GM19372 (cell line): ENCODE measurements around the gene GPATCH1.

Experiments
- ATAC-seq: cut with Tn5 transposase; IDR thresholded peaks from one replicate; pipeline ENCODE4 v1.9.1; 2021; ENCODE audit warnings: mild to moderate bottlenecking, low read depth, moderate library complexity; ENCODE audit not compliant: unreplicated experiment

GPATCH1 gene

GRCh38 chr19:33062902-33063301, 18.1 kb upstream of the GPATCH1 start:
- ATAC-seq = no peak

GRCh38 chr19:33063356-33063752, 17.6 kb upstream of the GPATCH1 start:
- ATAC-seq = no peak

GRCh38 chr19:33063753-33064457, 17.1 kb upstream of the GPATCH1 start:
- ATAC-seq = no peak

GRCh38 chr19:33064458-33064791, 16.6 kb upstream of the GPATCH1 start:
- peak; percentile 57 for ATAC-seq

GRCh38 chr19:33064792-33065550, 16.0 kb upstream of the GPATCH1 start, which contains the start of gene RHPN2:
Gene RHPN2, minus strand, starts transcription at chr19:33064888. Its CDS starts 36 bp downstream, at chr19:33064852.
- ATAC-seq = peak; percentile 75

GRCh38 chr19:33066543-33066942, 14.4 kb upstream of the GPATCH1 start:
- ATAC-seq = no peak

- no peak for ATAC-seq
Measured at GRCh38 chr19:33067121-33067520, 13.9 kb upstream of the GPATCH1 start.

GRCh38 chr19:33071887-33072286, 9.1 kb upstream of the GPATCH1 start:
- ATAC-seq = no peak

- no peak for ATAC-seq
Measured at GRCh38 chr19:33075519-33075918, 5.5 kb upstream of the GPATCH1 start.

- no peak for ATAC-seq
Measured at GRCh38 chr19:33085570-33086128, 4.7 kb downstream of the GPATCH1 start.

GRCh38 chr19:33086955-33087354, 6.0 kb downstream of the GPATCH1 start:
- no peak for ATAC-seq

- ATAC-seq = no peak
Measured at GRCh38 chr19:33089010-33089409, 8.0 kb downstream of the GPATCH1 start.

- ATAC-seq = no peak
Measured at GRCh38 chr19:33090179-33090578, 9.2 kb downstream of the GPATCH1 start.

GRCh38 chr19:33093420-33094210, 12.6 kb downstream of the GPATCH1 start:
- ATAC-seq = no peak

GRCh38 chr19:33094436-33095067, 13.6 kb downstream of the GPATCH1 start:
- ATAC-seq = no peak

GRCh38 chr19:33096005-33096404, 15.0 kb downstream of the GPATCH1 start:
- ATAC-seq = no peak

- ATAC-seq = no peak
Measured at GRCh38 chr19:33098055-33098534, 17.1 kb downstream of the GPATCH1 start.

GRCh38 chr19:33100894-33101644, 20.1 kb downstream of the GPATCH1 start:
- ATAC-seq = no peak

GRCh38 chr19:33102893-33103292, 21.9 kb downstream of the GPATCH1 start:
- no peak for ATAC-seq

- ATAC-seq = no peak
Measured at GRCh38 chr19:33108161-33108560, 27.2 kb downstream of the GPATCH1 start.
